A549 (cell line): ENCODE results near the gene RNF14. TPM values are rescaled to one million over a fixed set of nuclear protein-coding genes. Genes with fewer than 3 reads are reported as not detected.
A peak's percentile ranks its signal among the peaks of the same experiment; 100 is the strongest.

Experiments
- ATAC-seq, 2 experiments: fragments of 200-7000 bp in 1 of 2; fragments of >200 bp in 1 of 2; cut with Nextera tagmentation in 1 of 2; cut with Tn5 transposase in 1 of 2; 3 replicates each; pipeline versions ENCODE4 v1.8.0 to v1.9.1; 2018 to 2020; ENCODE audit warnings: mild to moderate bottlenecking in 1 of 2, moderate library complexity in 1 of 2
- CTCF ChIA-PET: fragments of 300-600 bp; sonication (Branson Sonifier 250); formaldehyde crosslinking; extraction: SDS; loops from one replicate; lab custom pipeline; 2021; ENCODE audit warnings: antibody characterized with exemption, inconsistent platforms; lab: Yijun Ruan, JAX
- POLR2A ChIA-PET: fragments of 350-600 bp; formaldehyde crosslinking; extraction: SDS; loops from one replicate; lab custom pipeline; 2021; ENCODE audit warnings: antibody characterized with exemption, inconsistent platforms; lab: Yijun Ruan, JAX
- DNase-seq, 2 experiments: peaks; one replicate each; pipeline versions ENCODE4 v3.0.0 to v3.0.0-alpha.2; 2011 to 2016; ENCODE audit warnings: low read depth in 1 of 2, low spot score in 1 of 2
- FAIRE-seq: peaks from 2 replicates; lab custom pipeline; 2011; peaks lifted over from hg19 to GRCh38; lab: Jason Lieb, UNC
- H3K27ac ChIP-seq, 2 experiments: fragments of >200 bp; sonication (Bioruptor Twin); formaldehyde crosslinking; 3 replicates each; pipeline ENCODE4 v1.5.1; 2016 to 2017
- H3K4me1 ChIP-seq: fragments of >200 bp; sonication (Bioruptor Twin); formaldehyde crosslinking; 3 replicates; pipeline ENCODE4 v1.6.1; 2016
- H3K4me2 ChIP-seq: fragments of >200 bp; sonication (Bioruptor Twin); formaldehyde crosslinking; 3 replicates; pipeline ENCODE4 v1.6.1; 2016
- H3K4me3 ChIP-seq: fragments of >200 bp; sonication (Bioruptor Twin); formaldehyde crosslinking; 3 replicates; pipeline ENCODE4 v1.5.1; 2016
- H3K9me3 ChIP-seq: fragments of >200 bp; sonication (Bioruptor Twin); formaldehyde crosslinking; 3 replicates; pipeline ENCODE4 v1.6.1; 2016
- ATOH8 ChIP-seq: fragments of 250-450 bp; sonication (Bioruptor Pico); IDR thresholded peaks from 2 replicates; pipeline ENCODE4 v1.5.0; 2020; ENCODE audit warnings: low read depth, mild to moderate bottlenecking, moderate library complexity
- BHLHE40 ChIP-seq: IDR thresholded peaks from 2 replicates; pipeline ENCODE4 v1.6.1; 2012; ENCODE audit warnings: low read depth, low read length, inconsistent platforms
- CBX2 ChIP-seq: fragments of 200-600 bp; sonication (generic); IDR thresholded peaks from 2 replicates; pipeline ENCODE4 v1.6.1; 2016; ENCODE audit warnings: low read depth, mild to moderate bottlenecking, borderline replicate concordance
- CBX8 ChIP-seq: fragments of 200-600 bp; sonication (generic); IDR thresholded peaks from 2 replicates; pipeline ENCODE4 v1.6.1; 2016
- CHD2 ChIP-seq: fragments of 150-350 bp; IDR thresholded peaks from 2 replicates; pipeline ENCODE4 v1.6.1; 2014; ENCODE audit warnings: low read length; ENCODE audit not compliant: partially characterized antibody
- E2F6 ChIP-seq: IDR thresholded peaks from 2 replicates; pipeline ENCODE4 v1.6.1; 2012; ENCODE audit warnings: low read depth, borderline replicate concordance
- EP300 ChIP-seq, 2 experiments: fragments of >200 bp; sonication (Bioruptor Twin); formaldehyde crosslinking; IDR thresholded peaks; 2 replicates in 1 of 2; 3 replicates in 1 of 2; pipeline ENCODE4 v1.6.1; 2016 to 2017
- FOSL2 ChIP-seq, 2 experiments: fragments of 450-650 bp in 1 of 2; fragments of >200 bp in 1 of 2; sonication (Bioruptor Twin) in 1 of 2; formaldehyde crosslinking; IDR thresholded peaks; 2 replicates each; pipeline versions ENCODE4 v1.5.0 to v1.6.1; 2016 to 2020; ENCODE audit warnings: mild to moderate bottlenecking in 1 of 2, moderate library complexity in 1 of 2
- FOXS1 ChIP-seq: fragments of 250-450 bp; sonication (Bioruptor Pico); IDR thresholded peaks from 2 replicates; pipeline ENCODE4 v1.5.0; 2020; ENCODE audit warnings: mild to moderate bottlenecking, moderate library complexity
- HDAC2 ChIP-seq: fragments of 200-600 bp; sonication (generic); IDR thresholded peaks from 2 replicates; pipeline ENCODE4 v1.6.1; 2016
- HOXB5 ChIP-seq: fragments of 250-450 bp; sonication (Bioruptor Pico); IDR thresholded peaks from 2 replicates; pipeline ENCODE4 v1.5.0; 2020; ENCODE audit warnings: mild to moderate bottlenecking, moderate library complexity
- MAFK ChIP-seq: fragments of 450-650 bp; IDR thresholded peaks from 2 replicates; pipeline ENCODE4 v1.6.1; 2014; ENCODE audit not compliant: partially characterized antibody
- NPAS2 ChIP-seq: fragments of 250-450 bp; sonication (Bioruptor Pico); IDR thresholded peaks from 2 replicates; pipeline ENCODE4 v1.8.0; 2022; ENCODE audit warnings: mild to moderate bottlenecking, moderate library complexity, borderline replicate concordance
- NR3C1 ChIP-seq: fragments of >200 bp; sonication (Bioruptor Twin); formaldehyde crosslinking; IDR thresholded peaks from 3 replicates; pipeline ENCODE4 v1.6.1; 2017
- POLR2A ChIP-seq: IDR thresholded peaks from 2 replicates; pipeline ENCODE4 v1.6.1; 2012; ENCODE audit warnings: mild to moderate bottlenecking, low read length
- POLR2AphosphoS2 ChIP-seq: conservative IDR thresholded peaks from 2 replicates; pipeline ENCODE4 v1.6.1; 2012; ENCODE audit warnings: low read length, improper control_type of control experiment, inconsistent platforms
- SREBF2 ChIP-seq: fragments of 450-650 bp; IDR thresholded peaks from 2 replicates; pipeline ENCODE4 v1.6.1; 2014; ENCODE audit warnings: mild to moderate bottlenecking, moderate library complexity
- TFCP2L1 ChIP-seq: fragments of 250-450 bp; sonication (Bioruptor Pico); IDR thresholded peaks from 2 replicates; pipeline ENCODE4 v1.5.0; 2021; ENCODE audit warnings: mild to moderate bottlenecking
- ZNF302 ChIP-seq: fragments of 250-450 bp; sonication (Bioruptor Pico); IDR thresholded peaks from 2 replicates; pipeline ENCODE4 v1.9.0; 2021; ENCODE audit warnings: inconsistent platforms, mild to moderate bottlenecking, moderate library complexity
- ZSCAN20 ChIP-seq: fragments of 250-450 bp; sonication (Bioruptor Pico); IDR thresholded peaks from 2 replicates; pipeline ENCODE4 v1.8.0; 2022; ENCODE audit warnings: mild to moderate bottlenecking, moderate library complexity
- WGBS: methylation state at CpG from one replicate; pipeline ENCODE4 v1.1.6; 2017; ENCODE audit errors: missing lambda C conversion rate; 5-methylcytosine and 5-hydroxymethylcytosine counted together
- polyA plus RNA-seq, 4 experiments: library from polyadenylated mRNA; depleted of rRNA in 3 of 4; stranded (reverse); fragments of >200 nt; fragmentation: RNase III in 1 of 4; extraction: RNeasy Plus Mini Kit Qiagen cat#74134 plus additional on column Dnase treatment in 1 of 4; gene quantifications; 2 replicates in 3 of 4; 3 replicates in 1 of 4; pipeline ENCODE4 v1.2.3, GENCODE V29; 2011 to 2017
- TF ChIP-seq, protein P1 (sequence below): IDR thresholded peaks from 2 replicates; pipeline ENCODE4 v1.6.1; 2012
- TF ChIP-seq, protein P2 (sequence below): fragments of >200 bp; sonication (Bioruptor Twin); formaldehyde crosslinking; IDR thresholded peaks from 2 replicates; pipeline ENCODE4 v1.6.1; 2016

Gene RNF14
- polyA plus RNA-seq, 2 of the 4 experiments (the other 2 are of a cell fraction): 43.2 to 47.4 TPM

DNA sequence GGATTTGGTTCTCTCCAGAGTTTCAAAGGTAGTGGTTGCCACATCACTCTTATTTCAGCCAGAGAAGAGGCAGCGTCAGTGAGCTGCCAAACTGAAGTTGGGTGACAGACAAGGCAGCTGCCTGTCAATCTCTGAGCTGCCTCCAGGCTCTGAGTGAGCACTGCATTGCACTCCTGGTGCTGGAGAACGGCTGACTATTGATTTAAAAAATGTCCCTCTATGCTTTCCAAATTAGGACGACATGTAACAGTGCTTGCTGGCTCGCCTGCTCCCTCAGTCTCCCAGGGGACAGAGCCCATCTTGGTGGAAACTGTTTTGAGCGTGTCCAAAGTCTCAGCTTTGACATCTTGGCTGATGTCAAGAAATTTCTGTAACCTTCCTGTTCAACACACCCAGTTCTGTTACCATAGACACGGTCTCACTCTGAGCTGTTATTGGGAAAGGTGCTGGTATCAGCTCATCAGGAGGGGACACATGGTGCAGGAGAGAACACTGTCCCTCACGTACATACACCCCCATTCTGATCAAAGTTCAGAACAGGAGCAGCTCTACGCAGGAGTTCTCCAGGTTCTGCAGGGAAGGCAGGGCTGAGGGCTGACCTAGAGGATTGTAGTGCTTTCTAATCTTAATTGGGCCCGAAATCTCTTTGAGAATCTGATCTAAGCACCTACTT lies 26.6 kb upstream of the RNF14 start:
- Histone ChIP-seq H3K4me3 (no peak overlapping the region), H3K4me1 (peaks cover 9% of the 10 kb centered on the region; the same call in 2 of the 3 replicates), H3K4me2 (no peak overlapping the region), H3K27ac (no peak overlapping the region), H3K9me3 (no peaks in the 10 kb centered on the region)
- DNase-seq: no peak
- ATAC-seq: no peak
- TF ChIP-seq POLR2AphosphoS2 (0 out of 2 replicates have a peak, but pooled peaks have one; percentile 21), CHD2 (no peak)
- no peak for FAIRE-seq
- POLR2A ChIA-PET: interaction anchor here (4.8 kb wide), 1 partner anchor 19 kb away, joined by 28 read pairs; the partner anchor contains the start of gene DELE1
- 86% methylated on average over 9 of the region's 9 CpGs for WGBS
- CTCF ChIA-PET: interaction anchor here (0.7 to 11.8 kb wide), 7 partner anchors 8 to 252 kb away, joined by 3 to 158 read pairs (median 5); partner anchors contain the start of genes PCDH12 and RNF14

GRCh38 chr5:141944076-141944475 lies 24.8 kb upstream of the RNF14 start:
- Histone ChIP-seq H3K4me3 (no peak overlapping the region), H3K4me2 (no peak overlapping the region), H3K9me3 (no peaks in the 10 kb centered on the region), H3K27ac (no peak overlapping the region)
- POLR2A ChIA-PET: interaction anchor here (4.8 kb wide), 1 partner anchor 21 kb away, joined by 28 read pairs; the partner anchor contains the start of gene DELE1
- 87% methylated on average over 9 of the region's 9 CpGs for WGBS
- ATAC-seq: no peak
- TF ChIP-seq E2F6 (no peak), ATOH8 (CRISPR knock-in tag) (no peak), ZNF302 (CRISPR knock-in tag) (no peak), NPAS2 (CRISPR knock-in tag) (no peak)
- TF ChIP-seq, protein P1, sequence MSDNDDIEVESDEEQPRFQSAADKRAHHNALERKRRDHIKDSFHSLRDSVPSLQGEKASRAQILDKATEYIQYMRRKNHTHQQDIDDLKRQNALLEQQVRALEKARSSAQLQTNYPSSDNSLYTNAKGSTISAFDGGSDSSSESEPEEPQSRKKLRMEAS: no peak
- TF ChIP-seq, all 56 proteins: peak for 0
- FAIRE-seq (no peak), DNase-seq (no peak)
- peaks cover 9% of the 10 kb centered on the region; the same call in 2 of the 3 replicates for H3K4me1 ChIP-seq
- CTCF ChIA-PET: interaction anchor here (0.7 to 11.8 kb wide), 10 partner anchors 9 to 279 kb away, joined by 3 to 158 read pairs (median 4); partner anchors contain the start of genes PCDH1, PCDH12 and RNF14

- CTCF ChIA-PET: interaction anchor here (1.2 to 11.8 kb wide), 5 partner anchors 14 to 244 kb away, joined by 3 to 158 read pairs (median 15); partner anchors contain the start of genes PCDH1, PCDH12 and RNF14
- POLR2A ChIA-PET: interaction anchor here (1.1 kb wide), 1 partner anchor 22 kb away, joined by 5 read pairs; the partner anchor contains the start of gene DELE1
- ATAC-seq: no peak; a peak in 1 of 6 replicates
- FAIRE-seq: no peak
- Histone ChIP-seq H3K4me3 (no peak overlapping the region), H3K4me1 (peaks cover 9% of the 10 kb centered on the region; the same call in 2 of the 3 replicates), H3K27ac (no peak overlapping the region), H3K9me3 (no peaks in the 10 kb centered on the region), H3K4me2 (no peak overlapping the region)
- DNase-seq: no peak
- TF ChIP-seq CBX2: no peak
- no peak for TF ChIP-seq FOXS1 (CRISPR knock-in tag)
- no peak for TF ChIP-seq NR3C1
- WGBS: 92% methylated on average over 19 of the region's 25 CpGs
Measured at GRCh38 chr5:141945511-141946051, 23.3 kb upstream of the RNF14 start.

DNA sequence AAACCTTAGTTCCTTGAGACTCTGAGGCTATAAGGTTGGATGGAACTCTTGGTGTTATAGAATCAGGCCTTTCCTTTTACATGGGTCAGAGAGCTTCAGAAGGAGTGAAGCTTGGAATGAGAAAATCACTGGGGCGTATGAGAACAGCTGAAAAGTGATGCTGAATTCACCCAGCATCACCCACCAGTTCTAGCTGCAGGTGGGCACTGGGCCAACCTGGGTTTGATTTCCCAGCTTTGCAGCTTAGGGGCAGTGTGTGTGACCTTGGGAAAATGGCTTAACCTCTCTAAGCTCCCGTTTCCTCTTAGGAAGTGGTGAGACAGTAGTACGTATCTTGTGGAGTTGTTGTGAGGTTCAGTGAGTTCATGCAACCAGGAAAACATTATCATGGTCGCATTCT lies 21.6 kb upstream of the RNF14 start:
- DNase-seq (no peak), ATAC-seq (no peak), FAIRE-seq (no peak)
- CTCF ChIA-PET: interaction anchor here (0.6 to 11.8 kb wide), 5 partner anchors 12 to 897 kb away, joined by 3 to 158 read pairs (median 16); partner anchors contain the start of genes PCDH12 and RNF14
- WGBS: 85% methylated on average over 4 of the region's 4 CpGs
- Histone ChIP-seq H3K4me3 (no peak overlapping the region), H3K4me2 (no peak overlapping the region), H3K9me3 (no peaks in the 10 kb centered on the region), H3K27ac (no peak overlapping the region), H3K4me1 (no peaks in the 10 kb centered on the region)
- POLR2A ChIA-PET: no interaction called here
- TF ChIP-seq ZSCAN20 (CRISPR knock-in tag): no peak
- no peak for TF ChIP-seq SREBF2
- no peak for TF ChIP-seq FOSL2 (IDR thresholded peaks at IDR 0.05)
- no peak for TF ChIP-seq FOSL2 (CRISPR knock-in tag; IDR thresholded peaks at IDR 0.05)
- TF ChIP-seq, protein P2, sequence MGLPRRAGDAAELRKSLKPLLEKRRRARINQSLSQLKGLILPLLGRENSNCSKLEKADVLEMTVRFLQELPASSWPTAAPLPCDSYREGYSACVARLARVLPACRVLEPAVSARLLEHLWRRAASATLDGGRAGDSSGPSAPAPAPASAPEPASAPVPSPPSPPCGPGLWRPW: no peak
- no peak for TF ChIP-seq CHD2
- TF ChIP-seq HDAC2: no peak
- TF ChIP-seq FOXS1 (CRISPR knock-in tag): no peak
- no peak for TF ChIP-seq HOXB5 (CRISPR knock-in tag)
- TF ChIP-seq TFCP2L1 (CRISPR knock-in tag): no peak
- no peak for TF ChIP-seq POLR2AphosphoS2
- TF ChIP-seq POLR2A: no peak
- TF ChIP-seq MAFK: no peak
- no peak for TF ChIP-seq BHLHE40
- TF ChIP-seq CBX8: no peak
- TF ChIP-seq EP300 (IDR thresholded peaks at IDR 0.05): no peak
